ENCODE measurements around the gene FGD2. TPM values are rescaled to one million over a fixed set of nuclear protein-coding genes. Genes with fewer than 3 reads are reported as not detected.

The FGD2 gene
- total RNA-seq, 3 donors from 2014 or later = 6.9 to 18.3 (median 14.1) TPM

GRCh38 chr6:37005827-37006567 lies 542 bp downstream of the FGD2 start:
- H3K9me3 ChIP-seq = no peaks in the 10 kb centered on the region
- ATAC-seq (peak; percentile 10), DNase-seq (no peak)
- H3K36me3 ChIP-seq (ENCODE audit: low read depth) = no peaks in the 10 kb centered on the region
- TF ChIP-seq CTCF (IDR thresholded peaks at IDR 0.05) = no peak
- no peaks in the 10 kb centered on the region for H3K4me1 ChIP-seq (ENCODE audit: low read depth)
- no peak overlapping the region for H3K4me3 ChIP-seq
- intact Hi-C loops (cut with DNase I, micrococcal nuclease) = no loop called here

DNA sequence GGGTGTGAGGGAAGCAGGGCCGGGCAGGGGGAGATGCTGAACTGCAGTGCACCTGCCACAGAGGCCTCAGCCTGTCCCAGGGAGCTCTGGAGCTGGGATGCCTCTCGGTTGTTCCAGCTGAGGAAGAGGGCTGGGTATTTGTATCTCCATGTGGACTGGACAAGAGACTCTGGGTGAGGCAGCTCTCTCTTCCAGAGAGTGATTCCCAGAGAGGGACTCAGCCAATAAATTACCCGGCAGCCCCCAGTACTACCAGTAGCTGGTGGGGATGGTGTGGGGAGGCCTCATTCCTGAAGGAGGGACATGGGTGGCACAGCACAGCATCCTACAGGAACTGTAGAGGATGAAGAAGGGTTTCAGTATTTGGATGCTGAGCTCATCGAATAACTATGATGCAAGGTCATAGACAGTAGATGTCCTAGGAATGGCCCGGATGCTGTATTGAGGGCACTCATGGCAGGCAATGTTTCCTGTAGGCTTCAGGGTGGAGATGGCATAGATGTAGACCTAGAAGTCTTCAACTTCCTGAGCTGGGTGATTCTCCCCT lies 1.4 kb downstream of the FGD2 start:
- intact Hi-C loops (cut with DNase I, micrococcal nuclease) = no loop called here
- H3K36me3 ChIP-seq (ENCODE audit: low read depth) = no peaks in the 10 kb centered on the region
- H3K4me1 ChIP-seq (ENCODE audit: low read depth) = no peaks in the 10 kb centered on the region
- DNase-seq (no peak), ATAC-seq (peak; percentile 9)
- H3K9me3 ChIP-seq = no peaks in the 10 kb centered on the region
- no peak for TF ChIP-seq CTCF (IDR thresholded peaks at IDR 0.05)
- H3K4me3 ChIP-seq = no peak overlapping the region

DNA sequence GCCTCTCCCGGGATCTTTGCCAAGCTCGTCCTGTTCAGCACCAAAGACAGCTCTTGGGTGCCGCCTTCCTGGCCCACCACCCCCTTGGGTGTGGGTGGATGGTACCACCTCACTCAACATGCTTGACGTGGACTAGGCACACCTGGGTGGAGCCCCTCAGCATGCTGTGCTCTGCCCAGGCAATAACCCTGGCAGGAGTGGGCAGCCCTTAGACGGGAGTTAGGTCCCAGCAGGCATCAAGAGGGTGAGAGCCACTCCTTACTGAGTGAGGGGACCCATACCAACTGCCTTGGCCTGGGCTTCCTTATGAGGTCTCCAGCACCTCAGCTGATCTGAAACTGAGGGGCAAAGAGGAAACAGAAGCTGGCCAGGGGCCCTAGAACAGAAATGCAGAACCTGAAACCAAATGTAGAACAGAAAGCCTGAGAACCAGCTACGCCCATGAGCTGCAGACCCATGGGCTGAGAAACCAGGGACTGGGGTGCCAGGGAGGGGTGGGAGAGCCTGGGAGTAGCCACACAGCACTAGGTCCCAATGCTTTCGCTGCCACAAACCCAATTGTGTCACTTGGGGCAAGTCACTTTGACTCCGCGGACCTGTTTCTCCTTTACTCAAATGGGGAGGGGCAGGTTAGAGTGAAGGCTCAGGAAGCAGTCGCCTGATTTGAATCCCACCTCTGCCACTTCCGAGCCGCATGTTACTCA lies 2.0 kb downstream of the FGD2 start:
- DNase-seq (no peak), ATAC-seq (peak; percentile 56)
- H3K36me3 ChIP-seq (ENCODE audit: low read depth) = no peaks in the 10 kb centered on the region
- no peak overlapping the region for H3K4me3 ChIP-seq
- H3K9me3 ChIP-seq = no peaks in the 10 kb centered on the region
- TF ChIP-seq CTCF (IDR thresholded peaks at IDR 0.05) = no peak
- intact Hi-C loops (cut with DNase I, micrococcal nuclease) = no loop called here
- no peaks in the 10 kb centered on the region for H3K4me1 ChIP-seq (ENCODE audit: low read depth)

DNA sequence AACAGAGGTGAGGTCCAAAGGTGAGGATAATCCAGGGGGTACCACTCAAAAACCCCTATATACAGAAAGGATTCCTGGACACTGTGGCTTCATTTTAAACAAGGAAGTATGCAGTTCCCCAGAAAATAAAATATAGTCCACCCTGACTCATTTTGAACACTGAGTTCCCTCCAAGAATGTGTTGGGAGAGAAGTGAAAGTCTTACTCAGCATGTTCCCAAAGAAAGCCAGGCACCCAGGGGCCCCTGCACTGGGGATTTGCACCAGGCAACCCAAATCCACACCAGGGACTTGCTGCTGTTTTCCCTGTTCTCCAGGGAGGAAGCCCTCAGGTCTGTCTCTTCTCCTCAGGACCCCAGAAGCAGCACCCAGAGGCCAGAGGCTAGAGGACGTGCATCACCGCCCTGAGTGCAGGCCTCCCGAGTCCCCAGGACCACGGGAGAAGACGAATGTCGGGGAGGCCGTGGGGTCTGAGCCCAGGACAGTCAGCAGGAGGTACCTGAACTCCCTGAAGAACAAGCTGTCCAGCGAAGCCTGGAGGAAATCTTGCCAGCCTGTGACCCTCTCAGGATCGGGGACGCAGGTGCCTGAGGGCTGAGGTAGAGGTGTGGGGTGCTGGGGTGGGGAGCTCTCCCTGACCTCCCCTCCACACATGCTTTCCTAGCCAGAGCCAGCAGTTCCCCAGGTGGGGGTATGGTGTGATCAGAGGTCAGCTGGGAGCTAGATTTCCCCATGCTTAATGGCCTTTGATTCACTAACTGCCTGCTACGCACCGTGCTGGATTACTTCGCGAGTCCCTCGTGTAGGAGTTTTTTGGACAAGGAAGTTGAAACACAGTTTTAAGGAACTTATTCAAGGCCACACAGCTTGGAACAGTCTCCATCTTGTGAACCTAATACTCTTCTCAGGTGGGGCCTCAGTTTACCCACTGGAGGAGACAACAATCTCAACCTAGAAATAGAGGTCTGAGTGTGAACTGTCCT lies 3.3 kb downstream of the FGD2 start:
- DNase-seq = peak in 1 of 3 donors; percentile 45
- no peak for TF ChIP-seq CTCF (IDR thresholded peaks at IDR 0.05)
- no peak overlapping the region for H3K4me3 ChIP-seq
- no peaks in the 10 kb centered on the region for H3K36me3 ChIP-seq (ENCODE audit: low read depth)
- no peaks in the 10 kb centered on the region for H3K4me1 ChIP-seq (ENCODE audit: low read depth)
- no peak for ATAC-seq
- H3K9me3 ChIP-seq = no peaks in the 10 kb centered on the region
- intact Hi-C loops (cut with DNase I, micrococcal nuclease) = no loop called here

DNA sequence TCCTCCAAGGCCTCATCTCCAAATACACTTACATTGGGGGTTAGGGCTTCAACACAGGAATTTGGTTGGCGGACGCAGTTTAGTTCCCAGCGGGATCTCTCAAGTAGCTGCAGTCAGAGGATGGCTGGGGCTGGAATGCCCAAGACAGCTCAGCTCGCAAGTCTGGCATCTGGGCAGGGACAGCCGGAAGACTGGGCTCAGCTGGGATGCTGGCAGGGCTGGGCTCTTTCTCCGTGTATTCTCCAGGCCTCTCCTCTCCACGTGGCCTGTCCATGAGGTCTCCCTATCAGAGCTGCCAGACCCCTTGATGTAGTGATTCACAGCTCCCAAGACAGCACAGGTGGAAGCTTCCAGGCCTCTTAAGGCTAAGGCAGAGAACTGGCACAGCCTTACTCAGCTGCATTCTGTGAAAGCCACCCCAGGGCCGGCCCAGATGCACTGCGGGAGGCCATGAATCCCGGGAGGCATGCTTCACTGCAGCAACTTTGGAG lies 5.0 kb downstream of the FGD2 start:
- intact Hi-C loops (cut with DNase I, micrococcal nuclease) = no loop called here
- Histone ChIP-seq H3K36me3 (ENCODE audit: low read depth) (no peaks in the 10 kb centered on the region), H3K9me3 (no peaks in the 10 kb centered on the region), H3K4me1 (ENCODE audit: low read depth) (no peaks in the 10 kb centered on the region), H3K4me3 (no peak overlapping the region)
- no peak for ATAC-seq
- DNase-seq = peak in 1 of 3 donors; percentile 20
- no peak for TF ChIP-seq CTCF (IDR thresholded peaks at IDR 0.05)
